ENCODE measurements around the gene CYREN.

The CYREN gene

DNA sequence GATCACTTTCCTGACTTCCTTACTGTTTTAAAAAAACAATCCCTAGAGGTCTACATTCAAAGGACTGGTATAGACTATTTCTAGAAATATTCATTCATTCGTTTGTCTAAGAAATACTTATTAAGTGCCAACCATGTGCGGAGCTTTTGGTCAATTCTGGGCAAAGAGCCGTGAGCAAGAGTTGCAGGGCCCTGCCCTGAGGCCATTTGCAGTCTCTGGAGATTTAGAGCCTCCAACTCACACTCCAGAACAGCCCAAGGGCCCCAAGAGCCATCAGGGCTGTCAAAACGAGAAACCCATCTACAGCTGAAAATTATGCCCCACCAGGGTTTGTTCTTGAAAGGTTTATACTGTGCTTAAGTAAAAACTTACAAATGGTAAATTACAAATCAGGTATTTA, 24.6 kb upstream of the CYREN start:
- peaks cover 87% of the 10 kb centered on the region for H3K36me3 ChIP-seq
- no peak overlapping the region for H3K4me3 ChIP-seq (ENCODE audit: low read depth in 1 of 2, low read length in 1 of 2)
- no peaks in the 10 kb centered on the region for H3K9me3 ChIP-seq
- no peak overlapping the region for H3K27ac ChIP-seq
- no peak for TF ChIP-seq CTCF (IDR thresholded peaks at IDR 0.05)
- H3K27me3 ChIP-seq, result no peaks in the 10 kb centered on the region
- no peaks in the 10 kb centered on the region for H3K4me1 ChIP-seq (ENCODE audit: control insufficient read depth in 1 of 2, insufficient read depth in 1 of 2, low read depth in 1 of 2, low read length in 1 of 2)

GRCh38 chr7:135194494-135195095, 24.1 kb upstream of the CYREN start:
- Histone ChIP-seq H3K27ac (no peak overlapping the region), H3K36me3 (peaks cover 84% of the 10 kb centered on the region)

DNA sequence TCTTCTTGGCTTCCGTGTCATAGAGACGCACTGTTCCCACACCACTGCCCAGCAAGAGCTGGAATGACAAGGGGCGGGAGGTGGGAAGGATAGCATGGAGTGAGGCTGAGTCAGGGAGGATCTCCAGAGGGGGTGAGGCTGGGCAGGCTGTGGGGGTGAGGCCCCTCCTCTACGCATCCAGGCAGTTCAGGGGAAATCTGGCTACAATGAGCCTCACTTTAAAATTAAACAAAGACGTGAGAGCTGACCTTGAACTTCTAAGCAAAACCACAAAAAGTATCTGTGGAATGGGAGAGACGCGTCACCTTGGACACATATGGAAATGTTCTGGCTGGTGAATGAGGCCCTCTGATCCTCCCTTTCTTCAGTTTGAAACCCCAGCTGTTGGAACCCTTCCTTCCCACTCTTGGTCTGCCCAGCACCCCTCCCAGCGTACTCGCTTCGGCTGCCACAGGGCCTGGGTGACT, 23.1 kb upstream of the CYREN start:
- Histone ChIP-seq H3K27ac (no peak overlapping the region), H3K4me1 (ENCODE audit: control insufficient read depth in 1 of 2, insufficient read depth in 1 of 2, low read depth in 1 of 2, low read length in 1 of 2) (no peaks in the 10 kb centered on the region), H3K36me3 (peaks cover 84% of the 10 kb centered on the region), H3K9me3 (no peaks in the 10 kb centered on the region), H3K27me3 (no peaks in the 10 kb centered on the region), H3K4me3 (ENCODE audit: low read depth in 1 of 2, low read length in 1 of 2) (no peak overlapping the region)
- no peak for TF ChIP-seq CTCF (IDR thresholded peaks at IDR 0.05)

More at GRCh38 chr7:135194494-135195095, 24.1 kb upstream of the CYREN start:
- Histone ChIP-seq H3K4me3 (ENCODE audit: low read depth in 1 of 2, low read length in 1 of 2) (no peak overlapping the region), H3K27me3 (no peaks in the 10 kb centered on the region), H3K4me1 (ENCODE audit: control insufficient read depth in 1 of 2, insufficient read depth in 1 of 2, low read depth in 1 of 2, low read length in 1 of 2) (no peaks in the 10 kb centered on the region), H3K9me3 (no peaks in the 10 kb centered on the region)
- TF ChIP-seq CTCF (IDR thresholded peaks at IDR 0.05), result no peak

DNA sequence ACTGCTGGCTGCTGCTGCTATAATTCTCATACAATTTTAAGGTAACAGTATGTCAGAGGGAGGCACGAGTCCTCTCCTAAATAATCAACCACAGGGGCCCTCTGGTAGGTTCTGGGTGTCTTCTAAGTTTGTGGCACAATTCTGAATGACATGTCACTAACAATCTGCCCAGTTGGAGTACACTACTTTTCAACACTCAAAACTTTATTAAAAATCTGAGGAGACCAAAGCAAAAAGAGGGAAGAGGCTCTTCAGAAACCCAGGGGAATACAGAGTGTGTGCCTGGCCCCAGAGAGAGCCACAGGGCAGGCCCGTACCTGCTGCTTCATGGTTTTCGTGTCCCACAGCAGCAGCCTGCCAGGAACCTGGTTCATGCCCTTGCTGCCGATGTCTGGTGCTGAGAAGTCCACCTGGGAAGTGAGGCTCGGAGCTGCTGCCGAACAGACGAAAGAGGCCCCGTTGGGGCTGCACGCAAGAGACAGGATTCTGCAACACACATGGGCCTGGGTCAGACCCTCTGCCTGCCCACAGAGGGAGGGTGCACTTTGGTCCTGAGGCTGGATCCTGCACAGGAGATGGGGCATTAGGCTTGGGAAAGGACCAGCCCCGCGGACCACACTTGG, 22.5 kb upstream of the CYREN start:
- no peaks in the 10 kb centered on the region for H3K9me3 ChIP-seq
- H3K27me3 ChIP-seq, result no peaks in the 10 kb centered on the region
- H3K36me3 ChIP-seq, result peaks cover 84% of the 10 kb centered on the region
- no peak overlapping the region for H3K4me3 ChIP-seq (ENCODE audit: low read depth in 1 of 2, low read length in 1 of 2)
- H3K4me1 ChIP-seq (ENCODE audit: control insufficient read depth in 1 of 2, insufficient read depth in 1 of 2, low read depth in 1 of 2, low read length in 1 of 2), result no peaks in the 10 kb centered on the region
- H3K27ac ChIP-seq, result no peak overlapping the region
- no peak for TF ChIP-seq CTCF (IDR thresholded peaks at IDR 0.05)

DNA sequence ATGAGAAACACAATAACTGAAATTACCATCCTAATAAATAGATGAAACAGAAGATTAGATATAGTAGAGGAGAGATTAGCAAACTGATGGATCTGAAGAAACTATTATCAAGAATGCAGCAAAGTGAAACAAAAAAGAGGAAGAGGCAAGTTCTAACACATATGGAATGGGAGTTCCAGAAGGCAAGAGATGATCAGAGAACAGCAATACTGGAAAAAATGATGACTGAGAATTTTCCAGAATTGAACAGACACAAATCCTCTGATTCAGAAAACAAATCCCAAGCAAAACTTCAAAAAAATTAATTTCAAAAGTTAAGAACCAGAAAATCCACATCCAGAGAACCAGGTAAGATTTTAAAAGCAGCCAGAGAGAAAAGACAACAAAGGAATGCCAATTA, 20.2 kb upstream of the CYREN start:
- no peak overlapping the region for H3K4me3 ChIP-seq (ENCODE audit: low read depth in 1 of 2, low read length in 1 of 2)
- peaks cover 84% of the 10 kb centered on the region for H3K36me3 ChIP-seq
- H3K27me3 ChIP-seq, result no peaks in the 10 kb centered on the region
- no peak for TF ChIP-seq CTCF (IDR thresholded peaks at IDR 0.05)
- H3K4me1 ChIP-seq (ENCODE audit: control insufficient read depth in 1 of 2, insufficient read depth in 1 of 2, low read depth in 1 of 2, low read length in 1 of 2), result no peaks in the 10 kb centered on the region
- no peaks in the 10 kb centered on the region for H3K9me3 ChIP-seq
- no peak overlapping the region for H3K27ac ChIP-seq

All from neutrophil (primary cell).